Fibroblast of lung (primary cell): Measurements from ENCODE around the gene PIGR. TPM values are rescaled to one million over a fixed set of nuclear protein-coding genes. Genes with fewer than 3 reads are reported as not detected.
A peak's percentile ranks its signal among the peaks of the same experiment; 100 is the strongest.

ENCODE experiments used
- DNase-seq, 2 donors: peaks; one replicate each; pipeline versions ENCODE4 v3.0.0 to v3.0.0-alpha.2; 2010; ENCODE audit warnings: low read depth in 2 of 2
- H2AFZ ChIP-seq: 2 replicates; pipeline ENCODE4 v1.5.1; 2012; ENCODE audit warnings: low read length, control low read depth, inconsistent platforms
- H3K27ac ChIP-seq: 2 replicates; pipeline ENCODE4 v1.5.1; 2011; ENCODE audit warnings: low read length, control low read depth; ENCODE audit not compliant: insufficient read depth
- H3K27me3 ChIP-seq: 2 replicates; pipeline ENCODE4 v1.5.1; 2011; ENCODE audit warnings: mild to moderate bottlenecking, low read length; ENCODE audit not compliant: control insufficient read depth, insufficient read depth
- H3K36me3 ChIP-seq: 2 replicates; pipeline ENCODE4 v1.5.1; 2011; ENCODE audit warnings: low read length; ENCODE audit not compliant: control insufficient read depth, insufficient read depth
- H3K4me1 ChIP-seq: 2 replicates; pipeline ENCODE4 v1.5.1; 2011; ENCODE audit warnings: low read length; ENCODE audit not compliant: control insufficient read depth, insufficient read depth; ENCODE audit errors: extremely low read depth
- H3K4me2 ChIP-seq: 2 replicates; pipeline ENCODE4 v1.5.1; 2011; ENCODE audit warnings: low read length, control low read depth; ENCODE audit not compliant: insufficient read depth; ENCODE audit errors: extremely low read depth
- H3K4me3 ChIP-seq, 4 experiments: fragments of 200-600 bp in 1 of 4; sonication (generic) in 1 of 4; replicated peaks in 1 of 4; 2 replicates each; pipeline ENCODE4 v1.5.1; 2011 to 2016; ENCODE audit warnings: low read length in 4 of 4, low read depth in 3 of 4, mild to moderate bottlenecking in 3 of 4, control low read depth in 2 of 4, inconsistent platforms in 1 of 4, mixed read lengths in 1 of 4; ENCODE audit not compliant: insufficient read depth in 1 of 4; ENCODE audit errors: control extremely low read depth in 1 of 4
- H3K79me2 ChIP-seq: 2 replicates; pipeline ENCODE4 v1.5.1; 2012; ENCODE audit warnings: mild to moderate bottlenecking, low read length, inconsistent platforms; ENCODE audit not compliant: control insufficient read depth, insufficient read depth
- H3K9ac ChIP-seq: 2 replicates; pipeline ENCODE4 v1.5.1; 2011; ENCODE audit warnings: mild to moderate bottlenecking, low read length, control low read depth; ENCODE audit not compliant: insufficient read depth
- H3K9me3 ChIP-seq: 2 replicates; pipeline ENCODE4 v1.5.1; 2012; ENCODE audit warnings: low read depth, low read length; ENCODE audit not compliant: control insufficient read depth, insufficient read depth
- H4K20me1 ChIP-seq: 2 replicates; pipeline ENCODE4 v1.5.1; 2011; ENCODE audit warnings: low read length; ENCODE audit not compliant: control insufficient read depth, insufficient read depth; ENCODE audit errors: extremely low read depth
- CTCF ChIP-seq, 2 donors: IDR thresholded peaks in 1 of 2; conservative IDR thresholded peaks in 1 of 2; 1 replicate in 1 of 2; 2 replicates in 1 of 2; pipeline ENCODE4 v1.5.1; 2011 to 2012; ENCODE audit warnings: low read length in 2 of 2, control low read depth in 1 of 2, inconsistent platforms in 1 of 2, low read depth in 1 of 2, mild to moderate bottlenecking in 1 of 2
- EZH2 ChIP-seq: IDR thresholded peaks from 2 replicates; pipeline ENCODE4 v1.5.1; 2012; ENCODE audit warnings: low read length, control low read depth, mild to moderate bottlenecking; ENCODE audit errors: missing control alignments
- polyA plus RNA-seq, 2 donors: library from polyadenylated mRNA; depleted of rRNA in 1 of 2; stranded (reverse) in 1 of 2; unstranded in 1 of 2; fragments of >200 nt; gene quantifications; 2 replicates each; pipeline ENCODE4 v1.2.1, GENCODE V29; 2011 to 2012; ENCODE audit warnings: missing spikeins in 1 of 2
- total RNA-seq: library from RNA; depleted of rRNA; stranded (reverse); fragments of >200 nt; gene quantifications from 2 replicates; pipeline ENCODE4 v1.2.1, GENCODE V29; 2014

The PIGR gene
- total and polyA plus RNA-seq, 2 donors (not counting 1 experiment from before 2014, with no cell fraction given): not detected

GRCh38 chr1:206897175-206897574 is 49.1 kb downstream of the PIGR start, which contains the start of gene IL24:
TSS of gene IL24 (plus strand) at chr1:206897443. CDS start at chr1:206897833, 390 bp downstream.
- Histone ChIP-seq H2AFZ (peak within 1 kb of the TSS; percentile 57), H4K20me1 (no peaks in the 10 kb centered on the region), H3K27ac (peak within 1 kb of the TSS; percentile 83), H3K4me2 (peak within 1 kb of the TSS; percentile 65), H3K9ac (peak within 1 kb of the TSS; percentile 48), H3K9me3 (no peaks in the 10 kb centered on the region), H3K27me3 (no peaks in the 10 kb centered on the region), H3K4me1 (peaks cover 39% of the 10 kb centered on the region), H3K36me3 (no peaks in the 10 kb centered on the region), H3K79me2 (no peaks in the 10 kb centered on the region), H3K4me3 (no peak within 1 kb of the TSS)
- no peak for TF ChIP-seq CTCF (conservative IDR thresholded peaks at IDR 0.05 in 1 of 2, IDR thresholded peaks at IDR 0.05 in 1 of 2; ENCODE audit: low read depth in 1 of 2, low read length in 2 of 2)
- TF ChIP-seq EZH2: no peak
- DNase-seq: no peak

DNA sequence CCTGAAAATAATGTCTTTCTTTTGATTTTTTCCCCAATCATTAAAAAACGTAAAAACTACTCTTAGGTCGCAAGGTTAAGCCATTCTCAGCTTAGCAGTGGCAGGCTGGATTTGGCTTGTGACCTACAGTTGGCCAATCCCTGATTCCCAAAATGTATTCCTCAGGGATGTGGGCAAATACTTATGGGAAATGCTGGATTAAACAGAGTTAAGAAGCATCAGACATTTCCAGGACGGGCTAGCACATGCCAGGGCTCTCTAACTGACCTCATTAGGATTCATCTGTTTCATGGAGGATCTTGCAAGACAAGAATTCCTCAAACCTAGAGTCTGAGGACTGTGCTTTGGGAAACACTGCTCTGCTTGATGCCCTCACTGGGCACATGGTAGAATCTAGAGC is 50.0 kb downstream of the PIGR start:
- H3K4me3 ChIP-seq: no peak overlapping the region
- no peak for DNase-seq
- H3K27me3 ChIP-seq: no peaks in the 10 kb centered on the region
- peak overlapping the region; percentile 83 for H3K27ac ChIP-seq
- no peaks in the 10 kb centered on the region for H3K79me2 ChIP-seq
- peak overlapping the region; percentile 41 for H3K9ac ChIP-seq
- H3K9me3 ChIP-seq: no peaks in the 10 kb centered on the region
- H3K4me1 ChIP-seq: peaks cover 46% of the 10 kb centered on the region
- TF ChIP-seq CTCF (conservative IDR thresholded peaks at IDR 0.05 in 1 of 2, IDR thresholded peaks at IDR 0.05 in 1 of 2; ENCODE audit: low read depth in 1 of 2, low read length in 2 of 2) (no peak), EZH2 (no peak)
- no peak overlapping the region for H3K4me2 ChIP-seq
- H3K36me3 ChIP-seq: no peaks in the 10 kb centered on the region
- no peaks in the 10 kb centered on the region for H4K20me1 ChIP-seq
- H2AFZ ChIP-seq: no peak overlapping the region

- no peak for TF ChIP-seq CTCF (conservative IDR thresholded peaks at IDR 0.05 in 1 of 2, IDR thresholded peaks at IDR 0.05 in 1 of 2; ENCODE audit: low read depth in 1 of 2, low read length in 2 of 2)
- no peak for TF ChIP-seq EZH2
- H2AFZ ChIP-seq: no peak overlapping the region
- no peaks in the 10 kb centered on the region for H3K27me3 ChIP-seq
- no peaks in the 10 kb centered on the region for H3K79me2 ChIP-seq
- no peak overlapping the region for H3K4me2 ChIP-seq
- DNase-seq: peak; percentile 22 to 85
- H3K36me3 ChIP-seq: no peaks in the 10 kb centered on the region
- no peaks in the 10 kb centered on the region for H3K9me3 ChIP-seq
- H3K4me1 ChIP-seq: peaks cover 49% of the 10 kb centered on the region
- H3K27ac ChIP-seq: peak overlapping the region; percentile 83
- H3K4me3 ChIP-seq: no peak overlapping the region
- H3K9ac ChIP-seq: peak overlapping the region; percentile 46
- no peaks in the 10 kb centered on the region for H4K20me1 ChIP-seq
Measured at GRCh38 chr1:206895837-206896242, 50.4 kb downstream of the PIGR start.
